HepG2 (cell line): ENCODE measurements around the gene AFAP1. TPM values are rescaled to one million over a fixed set of nuclear protein-coding genes. Genes with fewer than 3 reads are reported as not detected.

Experiments used
- ATAC-seq: fragments of 200-7000 bp; cut with Tn5 transposase; 3 replicates; pipeline ENCODE4 v1.9.1; 2020; ENCODE audit warnings: mild to moderate bottlenecking, moderate library complexity
- BruUV-seq: library from RNA; stranded (reverse); fragments of 400-500 nt; replicated peaks from 2 replicates; lab custom pipeline; 2021; lab: Mats Ljungman, UMichigan
- CTCF ChIA-PET: fragments of 300-600 bp; formaldehyde crosslinking; extraction: SDS; loops from one replicate; lab custom pipeline; 2021; ENCODE audit warnings: low total read pairs, inconsistent platforms, low intra/inter-chr PET ratio; lab: Yijun Ruan, JAX
- POLR2A ChIA-PET: fragments of 350-600 bp; sonication (Branson Sonifier 250); formaldehyde crosslinking; loops from one replicate; lab custom pipeline; 2020; ENCODE audit warnings: antibody characterized with exemption, inconsistent platforms; lab: Yijun Ruan, JAX
- DNase-seq: peaks from one replicate; pipeline ENCODE4 v3.0.0-alpha.2; 2015; ENCODE audit warnings: low spot score
- FAIRE-seq: peaks from 3 replicates; lab custom pipeline; 2011; peaks lifted over from hg19 to GRCh38; lab: Jason Lieb, UNC
- H2AFZ ChIP-seq: one replicate; pipeline ENCODE4 v1.6.1; 2011; ENCODE audit warnings: low read length, inconsistent platforms
- H3K27ac ChIP-seq: fragments of 300-600 bp; 3 replicates; pipeline ENCODE4 v1.8.0; 2011; ENCODE audit warnings: mixed run types, mild to moderate bottlenecking, mixed read lengths, low read length, inconsistent platforms; ENCODE audit not compliant: insufficient read depth; ENCODE audit errors: extremely low read length
- H3K27me3 ChIP-seq, 2 experiments: fragments of 200-600 bp in 1 of 2; 2 replicates in 1 of 2; 3 replicates in 1 of 2; pipeline versions ENCODE4 v1.6.0 to v1.8.0; 2011; ENCODE audit warnings: low read length in 2 of 2, mild to moderate bottlenecking in 2 of 2, moderate library complexity in 2 of 2, inconsistent platforms in 1 of 2; ENCODE audit not compliant: insufficient read depth in 2 of 2, control insufficient read depth in 1 of 2
- H3K36me3 ChIP-seq, 2 experiments: fragments of 200-600 bp in 1 of 2; replicated peaks in 1 of 2; 2 replicates in 1 of 2; 3 replicates in 1 of 2; pipeline versions ENCODE4 v1.5.1 to v1.8.0; 2011; ENCODE audit warnings: low read length in 2 of 2, inconsistent platforms in 1 of 2; ENCODE audit not compliant: insufficient read depth in 2 of 2, control insufficient read depth in 1 of 2
- H3K4me1 ChIP-seq: 2 replicates; pipeline ENCODE4 v1.5.1; 2012; ENCODE audit warnings: low read length, inconsistent platforms; ENCODE audit not compliant: insufficient read depth
- H3K4me2 ChIP-seq: 2 replicates; pipeline ENCODE4 v1.6.0; 2011; ENCODE audit warnings: low read depth, low read length, inconsistent platforms
- H3K4me3 ChIP-seq, 3 experiments: fragments of 200-600 bp in 1 of 3; sonication (generic), shearing (Covaris generic) in 1 of 3; replicated peaks in 1 of 3; 2 replicates each; pipeline ENCODE4 v1.5.1; 2011 to 2016; ENCODE audit warnings: low read length in 3 of 3, inconsistent platforms in 2 of 3, low read depth in 2 of 3, mild to moderate bottlenecking in 2 of 3, control low read depth in 1 of 3, mixed read lengths in 1 of 3; ENCODE audit not compliant: insufficient read depth in 1 of 3
- H3K79me2 ChIP-seq: one replicate; pipeline ENCODE4 v1.6.1; 2011; ENCODE audit warnings: low read length, inconsistent platforms; ENCODE audit not compliant: insufficient read depth
- H3K9ac ChIP-seq: 2 replicates; pipeline ENCODE4 v1.6.0; 2011; ENCODE audit warnings: mild to moderate bottlenecking, low read depth, low read length, inconsistent platforms; ENCODE audit not compliant: insufficient read depth
- H3K9me3 ChIP-seq: 2 replicates; pipeline ENCODE4 v1.5.1; 2012; ENCODE audit warnings: mild to moderate bottlenecking, low read length
- H4K20me1 ChIP-seq: 2 replicates; pipeline ENCODE4 v1.6.0; 2011; ENCODE audit warnings: inconsistent platforms, mild to moderate bottlenecking, low read length, moderate library complexity; ENCODE audit not compliant: insufficient read depth
- ATAD3A ChIP-seq: sonication (generic); formaldehyde crosslinking; IDR thresholded peaks from 2 replicates; pipeline ENCODE4 v1.4.0; 2020; ENCODE audit warnings: missing genetic modification reagents
- PAF1 ChIP-seq: IDR thresholded peaks from 2 replicates; pipeline ENCODE4 v1.6.1; 2016; ENCODE audit warnings: missing genetic modification reagents, missing compliant biosample characterization
- PHF8 ChIP-seq: sonication (generic); formaldehyde crosslinking; IDR thresholded peaks from 2 replicates; pipeline ENCODE4 v1.5.0; 2020; ENCODE audit warnings: missing genetic modification reagents
- WIZ ChIP-seq: sonication (generic); formaldehyde crosslinking; IDR thresholded peaks from 2 replicates; pipeline ENCODE4 v1.5.1; 2020; ENCODE audit warnings: mild to moderate bottlenecking, missing genetic modification reagents
- ZNF383 ChIP-seq: sonication (generic); formaldehyde crosslinking; IDR thresholded peaks from 2 replicates; pipeline ENCODE4 v1.4.0; 2020; ENCODE audit warnings: missing genetic modification reagents, mild to moderate bottlenecking, borderline replicate concordance
- ZNF615 ChIP-seq: sonication (generic); formaldehyde crosslinking; IDR thresholded peaks from 2 replicates; pipeline ENCODE4 v1.5.0; 2020; ENCODE audit warnings: mild to moderate bottlenecking, missing genetic modification reagents, borderline replicate concordance
- ZNF747 ChIP-seq: sonication (generic); formaldehyde crosslinking; IDR thresholded peaks from 2 replicates; pipeline ENCODE4 v1.8.1; 2023; ENCODE audit warnings: missing genetic modification reagents, mild to moderate bottlenecking, borderline replicate concordance
- WGBS: methylation state at CpG from one replicate; pipeline ENCODE4 v1.1.6; 2017; ENCODE audit warnings: low lambda C conversion rate; 5-methylcytosine and 5-hydroxymethylcytosine counted together
- in situ Hi-C: cut with HindIII; loops from 2 replicates; pipeline ENCODE4 v1.10.0; 2017; ENCODE audit warnings: low pct_unique_long_range_greater_than_20kb; ENCODE audit not compliant: extremely low pct_ligation_motif_present
- intact Hi-C: fragments of 100-400 bp; cut with micrococcal nuclease; formaldehyde crosslinking; loops from one replicate; pipeline ENCODE4 v1.10.0; 2022; ENCODE audit not compliant: unreplicated experiment
- polyA plus RNA-seq, 8 experiments: library from polyadenylated mRNA; depleted of rRNA in 3 of 8; stranded (reverse) in 7 of 8; unstranded in 1 of 8; fragments of >200 nt; fragmentation: Illumina TruSeq in 4 of 8; extraction: Trizol in 4 of 8; gene quantifications; 2 replicates each; pipeline versions ENCODE4 v1.2.1 to v1.2.3, GENCODE V29; 2011 to 2016; ENCODE audit warnings: low read depth in 4 of 8, missing spikeins in 1 of 8, mixed read lengths in 1 of 8; ENCODE audit not compliant: insufficient read depth in 1 of 8
- total RNA-seq, 5 experiments: library from RNA; depleted of rRNA; stranded (reverse); fragments of >200 nt; fragmentation: Illumina TruSeq; extraction: Trizol; gene quantifications; 2 replicates each; pipeline ENCODE4 v1.2.3, GENCODE V29; 2016; ENCODE audit warnings: low read depth in 1 of 5
- TF ChIP-seq, protein P1 (sequence below): sonication (generic); formaldehyde crosslinking; IDR thresholded peaks from 2 replicates; pipeline ENCODE4 v1.5.1; 2020; ENCODE audit warnings: mild to moderate bottlenecking, missing genetic modification reagents

AFAP1 gene
- total and polyA plus RNA-seq, 2 of the 13 experiments (the other 11 are each of a cell fraction or from before 2014, with no cell fraction given) = 2.5 TPM

DNA sequence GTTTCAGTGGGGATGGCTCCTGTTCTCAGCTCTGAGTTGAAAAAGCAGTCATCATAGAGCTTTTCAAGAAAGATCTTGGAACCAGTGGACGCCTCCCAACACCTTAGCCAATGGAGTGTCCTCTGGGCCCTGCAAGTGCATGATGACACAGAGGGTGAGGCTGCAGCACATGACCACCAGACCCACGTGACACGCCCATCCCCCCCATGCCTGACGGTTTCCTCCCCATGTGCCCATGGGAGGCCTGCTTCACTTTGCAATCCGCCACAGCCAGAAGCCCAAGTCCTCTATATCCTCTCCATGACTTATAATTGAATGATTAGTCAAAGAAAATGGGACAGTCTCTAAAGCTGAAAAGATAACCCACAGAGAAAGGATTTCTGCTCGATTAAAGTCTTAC, 187.0 kb downstream of the AFAP1 start:
- no TSS peak for BruUV-seq
- Histone ChIP-seq H3K79me2 (no peaks in the 10 kb centered on the region), H3K9ac (no peak overlapping the region), H3K4me3 (no peak overlapping the region), H3K27ac (no peak overlapping the region), H4K20me1 (no peaks in the 10 kb centered on the region), H3K9me3 (no peaks in the 10 kb centered on the region), H3K36me3 (no peaks in the 10 kb centered on the region), H3K4me2 (no peak overlapping the region), H3K27me3 (no peaks in the 10 kb centered on the region), H3K4me1 (peaks cover 47% of the 10 kb centered on the region), H2AFZ (no peak overlapping the region)
- in situ Hi-C loops = no loop called here
- DNase-seq = no peak
- CTCF ChIA-PET = no interaction called here
- no peak for TF ChIP-seq ZNF615 (CRISPR knock-in tag)
- TF ChIP-seq ZNF747 (CRISPR knock-in tag) = no peak
- TF ChIP-seq WIZ (CRISPR knock-in tag) = no peak
- no peak for TF ChIP-seq PHF8 (CRISPR knock-in tag)
- TF ChIP-seq PAF1 (CRISPR knock-in tag) = no peak
- no peak for TF ChIP-seq ATAD3A
- TF ChIP-seq ZNF383 (CRISPR knock-in tag) = no peak
- TF ChIP-seq, protein P1, sequence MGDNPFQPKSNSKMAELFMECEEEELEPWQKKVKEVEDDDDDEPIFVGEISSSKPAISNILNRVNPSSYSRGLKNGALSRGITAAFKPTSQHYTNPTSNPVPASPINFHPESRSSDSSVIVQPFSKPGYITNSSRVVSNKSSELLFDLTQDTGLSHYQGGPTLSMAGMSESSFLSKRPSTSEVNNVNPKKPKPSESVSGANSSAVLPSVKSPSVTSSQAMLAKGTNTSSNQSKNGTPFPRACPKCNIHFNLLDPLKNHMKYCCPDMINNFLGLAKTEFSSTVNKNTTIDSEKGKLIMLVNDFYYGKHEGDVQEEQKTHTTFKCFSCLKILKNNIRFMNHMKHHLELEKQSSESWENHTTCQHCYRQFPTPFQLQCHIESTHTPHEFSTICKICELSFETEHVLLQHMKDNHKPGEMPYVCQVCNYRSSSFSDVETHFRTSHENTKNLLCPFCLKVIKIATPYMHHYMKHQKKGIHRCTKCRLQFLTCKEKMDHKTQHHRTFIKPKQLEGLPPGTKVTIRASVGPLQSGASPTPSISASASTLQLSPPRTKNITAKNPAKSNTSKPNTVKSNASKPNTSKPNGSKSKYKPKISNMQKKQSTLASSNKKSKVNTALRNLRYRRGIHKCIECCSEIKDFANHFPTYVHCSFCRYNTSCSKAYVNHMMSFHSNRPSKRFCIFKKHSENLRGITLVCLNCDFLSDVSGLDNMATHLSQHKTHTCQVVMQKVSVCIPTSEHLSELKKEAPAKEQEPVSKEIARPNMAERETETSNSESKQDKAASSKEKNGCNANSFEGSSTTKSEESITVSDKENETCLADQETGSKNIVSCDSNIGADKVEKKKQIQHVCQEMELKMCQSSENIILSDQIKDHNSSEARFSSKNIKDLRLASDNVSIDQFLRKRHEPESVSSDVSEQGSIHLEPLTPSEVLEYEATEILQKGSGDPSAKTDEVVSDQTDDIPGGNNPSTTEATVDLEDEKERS (CRISPR knock-in tag) = no peak
- 82% methylated on average over 5 of the region's 6 CpGs for WGBS
- no peak for ATAC-seq
- FAIRE-seq = no peak
- POLR2A ChIA-PET = no interaction called here
- intact Hi-C loops = no loop called here
